A673 (cell line): ENCODE measurements around the gene NEK8.

ENCODE experiments used
- EZH2 ChIP-seq: fragments of 200-600 bp; sonication (generic); IDR thresholded peaks from 2 replicates; pipeline ENCODE4 v1.6.1; 2017; ENCODE audit warnings: borderline replicate concordance, low read depth, mild to moderate bottlenecking, mixed read lengths, antibody characterized with exemption, low read length; ENCODE audit not compliant: poor library complexity, severe bottlenecking
- TF ChIP-seq, protein P1 (sequence below): fragments of 300-800, 200-600 bp; sonication (generic); conservative IDR thresholded peaks from 2 replicates; pipeline ENCODE4 v1.5.1; 2017; ENCODE audit warnings: low read depth, mild to moderate bottlenecking, antibody characterized with exemption, low read length, moderate library complexity, mixed read lengths

DNA sequence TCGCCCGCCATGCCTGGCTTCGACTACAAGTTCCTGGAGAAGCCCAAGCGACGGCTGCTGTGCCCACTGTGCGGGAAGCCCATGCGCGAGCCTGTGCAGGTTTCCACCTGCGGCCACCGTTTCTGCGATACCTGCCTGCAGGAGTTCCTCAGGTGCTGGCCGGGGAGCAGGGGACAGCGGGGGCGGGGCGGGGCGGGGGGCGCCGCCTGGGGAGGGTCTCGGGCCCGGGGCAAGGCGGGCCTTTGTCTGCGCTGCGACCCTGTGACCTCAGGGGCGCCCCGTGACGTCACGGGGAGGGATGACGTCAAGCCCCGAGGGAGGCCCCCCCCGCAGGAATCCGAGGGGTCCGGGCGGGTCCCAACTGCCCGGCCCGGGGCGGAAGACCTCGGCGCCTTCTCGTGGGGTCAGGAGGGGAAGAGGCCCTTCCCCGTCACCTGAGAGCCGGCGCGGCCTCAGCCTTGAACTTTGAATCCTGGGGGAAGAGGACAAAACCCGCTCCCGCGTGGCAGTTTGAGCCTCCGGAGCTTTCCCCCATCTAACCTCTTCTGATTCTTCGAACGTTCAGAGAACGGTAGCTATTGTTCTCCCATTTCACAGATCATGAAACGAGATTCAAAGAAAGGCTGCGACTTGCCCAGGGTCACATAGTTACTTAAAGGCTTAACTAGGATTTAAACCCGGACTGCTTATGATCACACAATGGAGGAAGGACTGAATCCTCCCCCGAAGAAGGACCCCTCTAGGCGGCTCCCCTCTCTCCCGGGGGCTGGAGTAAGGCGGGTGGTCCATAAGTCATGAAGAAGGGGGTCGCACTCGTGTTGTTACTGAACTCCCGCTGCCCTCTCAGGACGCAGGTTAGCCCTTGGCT lies 15.8 kb downstream of the NEK8 start:
- TF ChIP-seq, protein P1, sequence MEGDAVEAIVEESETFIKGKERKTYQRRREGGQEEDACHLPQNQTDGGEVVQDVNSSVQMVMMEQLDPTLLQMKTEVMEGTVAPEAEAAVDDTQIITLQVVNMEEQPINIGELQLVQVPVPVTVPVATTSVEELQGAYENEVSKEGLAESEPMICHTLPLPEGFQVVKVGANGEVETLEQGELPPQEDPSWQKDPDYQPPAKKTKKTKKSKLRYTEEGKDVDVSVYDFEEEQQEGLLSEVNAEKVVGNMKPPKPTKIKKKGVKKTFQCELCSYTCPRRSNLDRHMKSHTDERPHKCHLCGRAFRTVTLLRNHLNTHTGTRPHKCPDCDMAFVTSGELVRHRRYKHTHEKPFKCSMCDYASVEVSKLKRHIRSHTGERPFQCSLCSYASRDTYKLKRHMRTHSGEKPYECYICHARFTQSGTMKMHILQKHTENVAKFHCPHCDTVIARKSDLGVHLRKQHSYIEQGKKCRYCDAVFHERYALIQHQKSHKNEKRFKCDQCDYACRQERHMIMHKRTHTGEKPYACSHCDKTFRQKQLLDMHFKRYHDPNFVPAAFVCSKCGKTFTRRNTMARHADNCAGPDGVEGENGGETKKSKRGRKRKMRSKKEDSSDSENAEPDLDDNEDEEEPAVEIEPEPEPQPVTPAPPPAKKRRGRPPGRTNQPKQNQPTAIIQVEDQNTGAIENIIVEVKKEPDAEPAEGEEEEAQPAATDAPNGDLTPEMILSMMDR = no peak
- no peak for TF ChIP-seq EZH2
